ENCODE data around the gene TRIM2.

TRIM2 gene

DNA sequence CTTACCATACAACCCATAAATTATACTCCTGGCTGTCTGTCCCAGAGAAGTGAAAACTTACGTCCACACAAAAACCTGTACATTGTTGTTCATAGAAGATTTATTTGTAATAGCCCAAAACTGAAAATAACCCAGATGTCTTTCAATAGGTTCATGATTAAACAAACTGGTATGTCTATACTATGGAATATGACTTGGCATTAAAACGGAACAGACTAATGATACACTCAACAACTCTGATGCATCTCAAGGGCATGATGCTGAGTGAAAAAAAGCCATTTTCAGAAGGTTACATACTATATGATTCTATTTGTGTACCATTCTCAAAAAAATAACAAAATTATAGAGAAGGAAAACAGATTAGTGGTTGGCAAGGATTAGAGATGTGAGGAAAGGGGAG lies 128.7 kb downstream of the TRIM2 start:
- DNase-seq (ENCODE audit: low read depth, low spot score), result no peak

DNA sequence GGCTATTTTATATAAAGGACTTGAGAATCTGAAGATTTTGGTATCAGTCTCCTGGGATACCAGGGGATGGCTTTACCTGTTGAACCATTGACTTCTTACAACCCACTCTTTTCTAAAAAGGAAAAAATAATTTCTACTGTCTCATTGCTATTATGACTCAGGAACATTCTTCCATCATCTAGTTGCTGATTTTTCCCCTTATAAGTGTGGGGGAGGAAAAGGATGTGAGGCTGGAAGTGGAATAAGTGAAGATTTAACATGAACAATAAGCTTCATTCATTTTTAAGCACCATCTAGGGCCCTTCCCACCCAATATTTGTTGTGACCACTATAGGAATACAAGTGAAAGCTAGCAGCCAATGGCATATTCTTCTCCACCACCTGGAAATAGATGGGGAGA lies 129.6 kb downstream of the TRIM2 start:
- no peak for DNase-seq (ENCODE audit: low read depth, low spot score)

DNA sequence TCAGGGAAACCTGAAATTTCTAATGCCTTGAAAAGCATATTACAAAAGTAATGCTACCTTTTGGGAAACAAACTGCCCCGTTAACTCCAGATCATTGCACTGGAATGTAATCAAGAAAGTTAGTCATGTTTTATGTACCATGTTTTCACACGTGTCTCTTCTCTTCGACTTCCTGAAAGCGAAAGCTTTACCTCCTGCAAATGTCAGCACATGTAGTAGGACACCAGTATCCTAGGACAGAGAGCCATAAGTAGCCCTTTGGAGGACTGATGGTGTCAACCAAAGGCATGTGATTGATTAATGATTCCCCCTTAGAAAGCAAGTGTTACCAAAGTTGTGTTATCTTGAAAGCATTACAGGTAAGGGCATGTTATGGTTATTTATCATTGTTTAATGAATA lies 131.4 kb downstream of the TRIM2 start:
- no peak for DNase-seq (ENCODE audit: low read depth, low spot score)

DNA sequence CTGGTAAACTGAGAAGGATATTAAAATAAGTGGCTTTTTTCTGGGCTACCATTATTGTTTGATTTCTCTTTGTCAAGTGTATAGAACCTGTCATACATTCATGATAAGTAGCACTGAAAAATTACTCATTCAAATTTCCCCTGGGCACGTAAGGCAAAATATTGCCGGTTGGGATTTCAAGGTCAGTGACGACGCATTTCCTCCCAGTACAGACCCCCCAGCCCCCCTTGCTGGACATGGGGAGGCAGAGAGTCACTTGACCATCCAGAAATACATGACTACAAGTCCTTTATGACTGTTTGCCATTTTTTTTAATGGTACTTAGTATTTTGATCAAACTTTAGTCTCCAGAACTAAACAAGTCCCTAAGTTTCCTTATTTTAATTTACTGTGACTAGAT lies 133.4 kb downstream of the TRIM2 start:
- no peak for DNase-seq (ENCODE audit: low read depth, low spot score)

DNA sequence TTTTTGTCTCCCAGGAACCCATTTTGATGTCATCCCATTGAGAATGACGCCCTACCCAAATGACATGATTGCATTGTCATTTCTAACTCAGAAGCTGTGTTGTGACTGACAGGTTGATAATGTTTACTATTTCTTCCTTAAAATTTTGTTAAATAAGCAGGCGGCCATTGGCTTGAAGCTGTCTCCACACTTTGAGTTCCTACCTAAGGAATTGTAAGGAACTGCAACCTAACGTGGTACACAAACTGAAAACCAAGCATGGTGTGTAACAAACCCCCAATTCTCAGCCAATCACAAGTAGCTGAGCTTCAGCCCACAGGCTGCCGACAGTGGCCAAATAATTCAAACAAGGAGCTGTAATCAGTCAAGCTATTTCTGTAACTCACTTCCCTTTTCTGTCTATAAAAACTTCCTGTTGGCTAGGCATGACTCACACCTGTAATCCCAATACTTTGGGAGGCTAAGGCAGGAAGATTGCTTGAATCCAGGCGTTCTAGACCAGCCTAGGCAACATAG lies 137.4 kb downstream of the TRIM2 start:
- DNase-seq (ENCODE audit: low read depth, low spot score), result no peak

- no peak for DNase-seq (ENCODE audit: low read depth, low spot score)
Observed at GRCh38 chr4:153342751-153343552, 138.7 kb downstream of the TRIM2 start.

GRCh38 chr4:153344131-153345011 lies 140.1 kb downstream of the TRIM2 start, which contains the start of gene MND1:
Gene MND1 (plus strand): TSS chr4:153344688. CDS start chr4:153344738, 50 bp downstream.
- DNase-seq (ENCODE audit: low read depth, low spot score), result peak; percentile 61

GRCh38 chr4:153345012-153345981 lies 141.1 kb downstream of the TRIM2 start:
- no peak for DNase-seq (ENCODE audit: low read depth, low spot score)

DNA sequence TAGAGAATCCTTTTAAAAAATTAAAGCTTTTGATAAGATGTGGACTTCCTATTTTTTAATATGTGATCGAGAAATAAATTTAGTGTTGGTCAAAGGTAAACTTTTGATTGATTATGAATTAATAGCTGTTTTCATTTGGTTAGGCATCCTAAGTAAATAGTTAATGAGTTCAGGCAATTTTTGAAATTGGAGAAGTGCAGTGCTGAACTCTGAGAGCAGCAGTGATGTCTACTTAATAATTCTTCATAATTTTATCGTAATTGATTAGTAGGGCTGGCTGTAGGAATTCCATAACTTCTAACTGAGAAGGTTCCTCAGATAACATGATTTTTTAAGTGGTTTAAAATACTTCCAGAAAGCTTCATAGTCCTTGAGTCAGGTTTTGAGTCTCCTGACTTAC lies 141.8 kb downstream of the TRIM2 start:
- no peak for DNase-seq (ENCODE audit: low read depth, low spot score)

- no peak for DNase-seq (ENCODE audit: low read depth, low spot score)
Observed at GRCh38 chr4:153346563-153346962, 142.3 kb downstream of the TRIM2 start.

DNA sequence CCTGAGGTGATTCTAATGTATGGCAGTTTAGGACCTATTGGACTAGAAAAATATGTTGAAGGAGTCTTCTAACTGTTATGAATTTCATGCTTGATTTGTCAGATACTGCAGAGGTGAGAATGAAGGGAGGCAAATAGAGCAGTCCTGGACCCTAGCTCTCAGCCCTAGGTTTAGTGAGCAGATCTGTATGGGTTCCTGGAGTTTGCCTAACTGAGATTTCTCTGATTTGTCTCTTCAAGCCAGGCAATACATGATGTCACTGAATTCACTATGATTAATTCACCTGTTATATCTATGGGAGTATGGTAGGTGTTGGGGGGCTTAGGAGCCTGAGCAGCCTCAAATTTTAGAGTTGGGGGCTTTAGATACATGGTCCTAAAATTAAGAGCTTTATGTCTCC lies 142.9 kb downstream of the TRIM2 start:
- DNase-seq (ENCODE audit: low read depth, low spot score), result no peak

DNA sequence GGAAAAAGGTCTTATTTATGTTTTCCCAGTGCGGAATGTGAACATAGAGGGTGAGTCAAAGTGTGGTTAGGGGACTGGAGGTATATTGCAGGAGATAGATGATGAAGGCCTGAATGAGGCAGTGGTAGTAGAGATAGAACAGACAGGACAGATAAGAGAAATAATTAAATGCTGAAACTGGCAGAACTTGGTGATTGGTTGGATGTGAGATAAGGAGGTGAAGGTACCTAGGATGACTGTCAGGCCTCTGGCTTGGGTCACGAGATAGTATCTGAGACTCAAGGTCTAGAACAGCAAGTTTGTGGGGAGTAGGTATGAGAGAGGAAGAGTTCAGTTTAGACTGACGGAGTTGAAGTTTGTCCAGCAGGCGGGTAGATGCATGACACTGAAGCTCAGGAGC lies 143.8 kb downstream of the TRIM2 start:
- no peak for DNase-seq (ENCODE audit: low read depth, low spot score)

GRCh38 chr4:153349206-153349805 lies 145.1 kb downstream of the TRIM2 start:
- DNase-seq (ENCODE audit: low read depth, low spot score), result no peak

GRCh38 chr4:153362184-153362583 lies 157.9 kb downstream of the TRIM2 start:
- no peak for DNase-seq (ENCODE audit: low read depth, low spot score)

GRCh38 chr4:153364061-153364460 lies 159.8 kb downstream of the TRIM2 start:
- no peak for DNase-seq (ENCODE audit: low read depth, low spot score)

- no peak for DNase-seq (ENCODE audit: low read depth, low spot score)
Observed at GRCh38 chr4:153365003-153365402, 160.8 kb downstream of the TRIM2 start.

DNA sequence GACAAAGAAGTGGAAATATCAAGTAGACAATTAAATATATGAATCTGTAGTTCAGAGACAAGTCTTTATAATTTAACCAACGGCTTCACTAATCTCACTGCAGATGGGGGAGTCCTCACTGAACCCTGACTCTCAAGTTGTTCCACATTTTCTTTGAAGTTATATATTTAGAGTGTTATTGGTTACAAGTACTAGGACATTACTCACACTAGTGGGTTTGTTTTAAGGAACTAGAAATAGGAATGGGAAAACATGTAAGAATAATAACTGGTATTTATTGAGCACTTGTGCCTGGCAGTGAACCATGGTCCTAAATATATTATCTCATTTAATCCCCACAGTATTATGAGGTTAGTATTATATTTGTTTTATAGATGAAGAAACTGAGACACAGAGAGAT lies 162.2 kb downstream of the TRIM2 start:
- no peak for DNase-seq (ENCODE audit: low read depth, low spot score)

DNA sequence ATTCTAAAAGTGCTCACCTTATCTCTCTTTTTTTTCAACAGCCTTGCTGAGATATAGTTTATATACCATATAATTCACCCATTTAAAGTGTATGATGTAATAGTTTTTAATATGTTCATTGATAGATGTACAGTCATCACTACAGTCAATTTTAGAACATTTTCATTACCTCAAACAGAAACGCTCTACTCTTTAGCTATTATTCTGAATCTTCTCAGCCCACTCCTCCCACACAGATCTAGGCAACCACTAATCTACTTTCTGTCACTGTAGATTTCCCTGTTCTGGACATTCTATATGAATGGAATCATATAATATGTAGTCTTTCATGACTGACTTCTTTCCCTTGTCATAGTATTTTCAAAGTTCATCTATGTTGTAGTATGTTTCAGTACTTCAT lies 162.8 kb downstream of the TRIM2 start:
- no peak for DNase-seq (ENCODE audit: low read depth, low spot score)

GRCh38 chr4:153369021-153369420 lies 164.8 kb downstream of the TRIM2 start:
- DNase-seq (ENCODE audit: low read depth, low spot score), result no peak

- no peak for DNase-seq (ENCODE audit: low read depth, low spot score)
Observed at GRCh38 chr4:153371701-153372234, 167.5 kb downstream of the TRIM2 start.

Measured in iPS DF 19.7 (cell line).